ENCODE results near the gene VWA8.
"Not testable (repeated sequence)": the region's sequence is repeated elsewhere in the genome, so short reads cannot be mapped to it uniquely, and the experiment has no call there.

VWA8 gene

DNA sequence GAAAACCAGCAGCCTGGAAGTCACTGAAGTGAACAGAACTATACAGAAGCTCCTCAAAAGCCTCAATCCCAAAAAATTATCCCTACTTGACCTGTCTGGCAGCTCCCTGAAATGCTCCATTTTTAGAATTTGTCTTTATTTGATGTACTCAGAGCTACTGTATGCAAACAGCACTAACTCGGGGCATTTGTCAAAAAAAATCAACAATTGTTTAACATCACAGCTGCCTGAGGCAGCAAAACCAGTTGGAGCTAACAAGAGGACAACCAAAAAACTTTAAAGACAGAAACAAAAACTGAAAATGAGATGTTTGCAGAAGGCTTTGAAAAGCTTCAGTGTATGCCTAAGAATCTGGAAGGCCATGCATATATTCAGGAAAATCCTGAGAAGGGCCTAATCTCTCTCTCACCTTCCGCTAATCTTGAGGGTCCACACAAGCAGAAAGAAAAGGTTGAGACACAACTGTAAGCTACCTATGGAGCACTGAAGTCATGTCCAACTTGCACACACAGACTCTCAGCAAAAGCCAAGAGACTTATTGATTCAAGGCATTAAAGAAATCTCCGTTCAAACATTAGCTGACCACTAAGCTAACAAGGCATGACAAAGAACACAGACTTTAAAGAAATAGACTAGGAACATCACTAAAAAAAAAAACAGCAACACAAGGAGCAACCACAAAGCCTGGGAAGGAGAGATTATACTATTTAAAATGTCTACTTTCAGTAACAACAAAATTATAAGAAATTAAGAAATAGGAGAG lies 16.1 kb downstream of the VWA8 start:
- Mint-ChIP-seq H3K4me3 (no peak overlapping the region), H3K27ac (no peak overlapping the region), H3K4me1 (no peaks in the 10 kb centered on the region), H3K36me3 (peaks cover 46% of the 10 kb centered on the region), H3K9me3 (peaks cover 16% of the 10 kb centered on the region)
- no peak for DNase-seq (ENCODE audit: low spot score in 2 of 2)
- ATAC-seq = no peak

DNA sequence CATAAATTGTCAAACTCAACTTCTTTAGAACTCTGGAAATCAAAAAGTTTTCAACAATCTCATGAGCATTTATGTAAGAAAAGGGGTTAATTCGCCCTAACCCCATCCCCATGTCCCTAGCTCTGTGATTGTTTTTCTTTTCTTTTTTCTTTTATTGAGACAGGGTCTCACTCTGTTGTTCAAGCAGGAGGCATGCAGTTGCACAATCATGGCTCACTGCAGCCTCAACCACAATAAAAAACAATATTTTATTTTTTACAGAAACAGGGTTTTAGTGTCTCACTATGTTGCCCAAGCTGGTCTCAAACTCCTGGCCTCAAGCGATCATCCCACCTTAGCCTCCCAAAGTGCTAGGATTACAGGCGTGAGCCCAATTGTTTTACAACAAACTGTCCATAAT lies 16.7 kb downstream of the VWA8 start:
- peaks cover 16% of the 10 kb centered on the region for H3K9me3 Mint-ChIP-seq

DNA sequence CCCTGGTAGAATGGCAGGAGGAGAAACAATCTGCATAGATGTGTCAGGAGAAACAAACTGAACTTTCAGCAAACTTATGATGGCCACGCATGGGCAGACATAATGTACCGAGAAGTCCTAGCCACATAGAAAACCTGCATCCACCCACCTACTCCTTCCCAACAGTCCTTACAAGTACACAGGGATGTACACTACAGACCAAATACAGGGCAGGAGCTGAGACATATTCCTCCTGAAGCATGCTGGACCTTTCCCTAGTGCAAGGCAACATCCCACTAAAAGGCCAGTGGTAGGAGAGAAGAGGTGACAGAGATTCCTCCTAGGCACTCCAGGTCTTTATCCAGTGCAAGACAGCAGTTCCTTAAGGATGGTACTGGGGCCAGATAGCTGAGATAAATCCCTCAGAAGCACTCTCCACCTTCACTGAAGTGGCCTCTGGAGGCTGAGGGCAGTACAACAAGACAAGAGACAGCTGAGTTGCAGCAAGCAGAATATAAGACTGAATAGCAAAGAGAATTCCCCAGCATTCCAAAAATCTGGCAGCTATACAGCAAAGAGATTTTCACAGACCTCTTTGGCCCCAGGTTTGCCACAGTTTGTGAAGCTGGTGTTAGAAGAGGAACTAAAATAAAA lies 18.3 kb downstream of the VWA8 start:
- H3K36me3 Mint-ChIP-seq = peaks cover 25% of the 10 kb centered on the region
- peaks cover 16% of the 10 kb centered on the region for H3K9me3 Mint-ChIP-seq
- no peak overlapping the region for H3K4me3 Mint-ChIP-seq
- no peak for DNase-seq (ENCODE audit: low spot score in 2 of 2)
- no peaks in the 10 kb centered on the region for H3K4me1 Mint-ChIP-seq
- no peak overlapping the region for H3K27ac Mint-ChIP-seq
- ATAC-seq = no peak

More for the DNA sequence above, 16.7 kb downstream of the VWA8 start:
- Mint-ChIP-seq H3K4me1 (no peaks in the 10 kb centered on the region), H3K36me3 (peaks cover 42% of the 10 kb centered on the region), H3K27ac (no peak overlapping the region), H3K4me3 (no peak overlapping the region)
- DNase-seq (ENCODE audit: low spot score in 2 of 2) = no peak
- no peak for ATAC-seq

DNA sequence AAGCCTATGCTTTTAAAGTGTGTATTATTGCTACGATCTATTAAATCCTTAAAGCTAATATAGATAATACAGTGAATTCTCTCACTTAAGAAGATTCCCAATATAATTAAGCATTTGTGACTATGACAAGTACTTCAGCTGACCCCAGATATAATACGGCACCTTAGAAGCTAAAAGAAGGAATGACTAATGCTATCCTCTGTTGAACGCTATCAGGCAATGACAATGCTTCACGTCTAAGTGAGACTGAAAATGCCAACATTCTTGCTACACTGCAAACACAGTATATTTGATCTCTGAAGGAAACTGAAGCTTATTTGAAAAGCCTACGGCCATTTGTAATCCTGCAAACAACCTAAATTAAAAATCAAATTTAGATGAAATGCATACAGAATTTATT lies 19.7 kb downstream of the VWA8 start:
- Mint-ChIP-seq H3K9me3 (peaks cover 9% of the 10 kb centered on the region), H3K36me3 (peaks cover 15% of the 10 kb centered on the region), H3K4me3 (no peak overlapping the region), H3K4me1 (no peaks in the 10 kb centered on the region), H3K27ac (no peak overlapping the region)
- ATAC-seq (no peak), DNase-seq (ENCODE audit: low spot score in 2 of 2) (no peak)

DNA sequence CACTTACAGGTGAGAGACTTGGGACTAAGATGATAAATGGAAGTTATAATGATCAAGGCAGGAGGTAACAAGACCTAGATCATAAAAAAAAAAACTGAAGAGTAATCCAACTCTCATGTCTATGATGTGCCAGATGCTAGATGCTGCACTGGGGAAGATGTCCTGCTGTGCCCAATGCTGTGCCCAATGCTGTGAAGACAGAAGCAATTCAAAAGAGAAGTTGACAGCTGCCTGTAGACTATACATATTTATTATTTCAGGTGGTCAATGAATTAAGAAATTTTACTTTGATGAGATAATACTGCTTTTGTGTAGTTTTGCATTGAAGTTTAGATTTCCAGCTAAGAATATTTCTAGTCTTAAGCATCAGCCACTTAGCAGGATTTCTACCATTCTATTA lies 21.5 kb downstream of the VWA8 start:
- DNase-seq (ENCODE audit: low spot score in 2 of 2) (no peak), ATAC-seq (no peak)
- H3K4me3 Mint-ChIP-seq = no peak overlapping the region
- H3K27ac Mint-ChIP-seq = no peak overlapping the region
- no peaks in the 10 kb centered on the region for H3K9me3 Mint-ChIP-seq
- H3K4me1 Mint-ChIP-seq = no peaks in the 10 kb centered on the region
- no peaks in the 10 kb centered on the region for H3K36me3 Mint-ChIP-seq

DNA sequence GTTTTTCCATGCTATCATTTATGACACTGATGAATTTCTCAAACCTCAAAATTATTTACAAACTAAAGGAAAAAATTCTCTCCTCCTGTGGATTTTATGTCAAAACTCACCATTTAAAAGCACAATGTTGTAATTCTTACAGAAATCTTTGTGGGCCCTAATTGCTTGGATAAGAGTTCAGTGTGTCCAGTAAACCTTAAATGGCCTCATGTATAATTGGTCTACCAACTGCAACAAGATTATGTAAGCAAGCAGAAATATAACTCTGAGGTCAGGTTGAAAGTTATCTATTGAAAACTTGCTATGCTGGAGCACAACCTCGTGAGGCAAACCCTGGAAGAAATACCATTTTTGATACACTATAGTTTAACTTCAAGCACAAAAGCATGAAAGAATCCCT lies 22.0 kb downstream of the VWA8 start:
- H3K4me1 Mint-ChIP-seq = no peaks in the 10 kb centered on the region
- no peak overlapping the region for H3K4me3 Mint-ChIP-seq
- H3K27ac Mint-ChIP-seq = no peak overlapping the region
- no peaks in the 10 kb centered on the region for H3K9me3 Mint-ChIP-seq
- H3K36me3 Mint-ChIP-seq = no peaks in the 10 kb centered on the region
- no peak for ATAC-seq
- no peak for DNase-seq (ENCODE audit: low spot score in 2 of 2)

DNA sequence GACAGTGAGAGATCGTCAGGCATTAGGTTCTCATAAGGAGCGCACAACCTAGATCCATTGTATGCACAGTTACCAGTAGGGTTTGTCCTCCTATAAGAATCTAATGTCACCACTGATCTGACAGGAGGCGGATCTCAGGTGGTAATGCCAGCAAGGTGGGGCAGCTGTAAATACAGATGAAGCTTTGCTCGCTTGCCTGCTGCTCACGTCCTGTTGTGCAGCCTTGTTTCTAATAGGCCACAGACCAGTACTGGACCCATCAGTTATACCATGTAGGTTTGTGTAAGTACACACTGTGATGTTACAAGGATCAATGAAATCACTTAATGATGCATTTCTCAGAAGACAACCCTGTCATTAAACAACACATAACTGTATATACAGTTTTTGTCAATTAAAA lies 23.5 kb downstream of the VWA8 start:
- Mint-ChIP-seq H3K4me1 (peaks cover 5% of the 10 kb centered on the region), H3K27ac (no peak overlapping the region), H3K4me3 (no peak overlapping the region), H3K36me3 (no peaks in the 10 kb centered on the region), H3K9me3 (no peaks in the 10 kb centered on the region)
- ATAC-seq = no peak
- no peak for DNase-seq (ENCODE audit: low spot score in 2 of 2)

DNA sequence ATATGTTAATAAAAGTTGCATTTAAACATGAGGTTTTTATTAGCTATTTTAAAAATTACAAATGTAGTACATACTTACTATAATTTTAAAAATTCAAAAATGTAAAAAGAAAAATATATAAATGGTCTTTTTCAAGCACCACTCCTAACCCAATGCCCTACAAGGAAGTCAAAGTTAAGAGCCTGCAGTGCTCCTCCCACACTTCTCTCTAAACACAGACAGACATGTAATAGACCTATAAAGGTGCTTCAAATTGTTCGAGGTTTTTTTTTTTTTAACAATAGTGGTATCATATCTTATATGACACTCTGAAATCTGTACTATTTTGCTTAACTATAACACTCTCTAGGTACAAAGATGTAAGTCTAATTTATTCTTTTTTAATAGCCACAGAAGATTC lies 25.4 kb downstream of the VWA8 start:
- no peak overlapping the region for H3K27ac Mint-ChIP-seq
- H3K4me1 Mint-ChIP-seq = peaks cover 5% of the 10 kb centered on the region
- H3K36me3 Mint-ChIP-seq = no peaks in the 10 kb centered on the region
- H3K9me3 Mint-ChIP-seq = no peaks in the 10 kb centered on the region
- no peak overlapping the region for H3K4me3 Mint-ChIP-seq
- DNase-seq (ENCODE audit: low spot score in 2 of 2) (no peak), ATAC-seq (no peak)

DNA sequence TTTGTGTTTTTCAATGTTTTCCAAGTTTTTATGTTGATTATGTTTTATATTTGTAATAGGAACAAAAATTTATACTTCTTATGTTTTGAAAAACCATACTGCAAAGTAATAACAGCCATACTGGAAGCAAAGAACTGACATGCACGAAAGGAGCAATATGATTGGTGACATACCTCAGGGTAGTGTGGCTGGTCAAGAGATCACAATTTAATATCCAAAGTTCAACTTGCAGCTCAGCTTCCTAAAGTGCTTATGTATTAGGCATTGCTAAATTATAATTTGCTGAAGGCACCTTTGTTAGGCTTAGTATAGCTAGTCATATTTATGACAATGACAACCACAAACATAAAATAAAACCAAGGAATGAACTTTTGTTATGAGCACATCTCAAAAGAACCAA lies 25.9 kb downstream of the VWA8 start:
- Mint-ChIP-seq H3K27ac (no peak overlapping the region), H3K4me1 (peaks cover 5% of the 10 kb centered on the region), H3K9me3 (no peaks in the 10 kb centered on the region), H3K4me3 (no peak overlapping the region), H3K36me3 (no peaks in the 10 kb centered on the region)
- DNase-seq (ENCODE audit: low spot score in 2 of 2) = no peak
- no peak for ATAC-seq

DNA sequence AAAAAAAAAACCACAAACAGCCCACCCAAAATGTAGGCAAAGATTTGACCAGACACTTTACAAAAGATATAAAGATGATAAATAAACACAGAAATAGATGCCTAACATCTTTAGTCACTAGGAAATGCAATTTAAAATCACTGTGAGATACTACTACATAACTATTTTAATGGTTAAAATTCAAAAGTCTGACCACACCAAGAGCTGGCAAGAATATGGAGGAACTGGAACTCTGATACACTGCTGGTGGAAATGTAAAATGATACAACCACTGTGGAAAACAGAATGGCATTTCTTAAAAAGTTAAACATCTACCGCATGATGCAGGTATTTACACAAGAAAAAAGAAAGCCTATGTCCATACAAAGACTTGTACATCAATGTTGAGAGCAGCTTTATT lies 26.8 kb downstream of the VWA8 start:
- H3K27ac Mint-ChIP-seq = no peak overlapping the region
- H3K4me1 Mint-ChIP-seq = peaks cover 5% of the 10 kb centered on the region
- H3K36me3 Mint-ChIP-seq = no peaks in the 10 kb centered on the region
- no peak overlapping the region for H3K4me3 Mint-ChIP-seq
- H3K9me3 Mint-ChIP-seq = no peaks in the 10 kb centered on the region
- DNase-seq (ENCODE audit: low spot score in 2 of 2) (no peak), ATAC-seq (no peak)

DNA sequence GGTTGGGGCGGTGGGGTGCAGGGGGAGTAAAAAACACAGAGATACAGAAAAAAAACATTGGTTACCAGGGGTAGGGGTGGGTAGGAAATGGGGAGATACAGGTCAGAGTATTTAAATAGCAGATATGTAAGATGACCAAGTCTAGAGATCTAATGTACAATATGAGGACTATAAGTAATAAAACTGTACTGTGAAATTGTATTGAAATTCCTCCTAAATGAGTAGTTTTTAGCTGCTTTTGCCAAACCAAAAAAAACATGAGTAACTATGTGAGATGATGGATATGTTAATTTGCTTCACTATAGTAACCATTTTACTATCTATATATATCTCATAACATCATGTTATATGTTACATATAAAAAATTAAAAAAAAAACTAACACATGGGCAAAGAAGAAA lies 29.6 kb downstream of the VWA8 start:
- Mint-ChIP-seq H3K4me3 (no peak overlapping the region), H3K4me1 (peaks cover 14% of the 10 kb centered on the region), H3K27ac (peak overlapping the region; percentile 40), H3K36me3 (no peaks in the 10 kb centered on the region), H3K9me3 (peaks cover 5% of the 10 kb centered on the region)
- peak; percentile 51 for ATAC-seq
- no peak for DNase-seq (ENCODE audit: low spot score in 2 of 2)

DNA sequence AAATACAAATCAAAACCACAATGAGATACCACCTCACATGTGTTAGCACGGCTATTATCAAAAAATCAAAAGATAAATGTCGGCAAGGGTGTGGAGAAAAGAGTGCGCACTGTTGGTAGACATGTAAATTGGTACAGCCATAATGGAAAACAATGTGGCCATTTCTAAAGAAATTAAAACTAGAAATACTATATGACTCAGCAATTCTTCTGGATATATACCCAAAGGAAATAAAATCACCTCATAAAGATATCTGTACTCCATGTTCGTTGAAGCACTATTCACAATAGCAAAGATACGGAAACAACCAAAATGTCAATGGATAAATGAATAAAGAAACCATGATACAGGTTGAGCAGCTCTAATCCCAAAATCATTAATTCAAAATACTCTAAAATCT lies 30.8 kb downstream of the VWA8 start:
- ATAC-seq (no peak), DNase-seq (ENCODE audit: low spot score in 2 of 2) (no peak)
- Mint-ChIP-seq H3K4me3 (no peak overlapping the region), H3K27ac (no peak overlapping the region), H3K9me3 (peaks cover 9% of the 10 kb centered on the region), H3K36me3 (no peaks in the 10 kb centered on the region), H3K4me1 (peaks cover 14% of the 10 kb centered on the region)

DNA sequence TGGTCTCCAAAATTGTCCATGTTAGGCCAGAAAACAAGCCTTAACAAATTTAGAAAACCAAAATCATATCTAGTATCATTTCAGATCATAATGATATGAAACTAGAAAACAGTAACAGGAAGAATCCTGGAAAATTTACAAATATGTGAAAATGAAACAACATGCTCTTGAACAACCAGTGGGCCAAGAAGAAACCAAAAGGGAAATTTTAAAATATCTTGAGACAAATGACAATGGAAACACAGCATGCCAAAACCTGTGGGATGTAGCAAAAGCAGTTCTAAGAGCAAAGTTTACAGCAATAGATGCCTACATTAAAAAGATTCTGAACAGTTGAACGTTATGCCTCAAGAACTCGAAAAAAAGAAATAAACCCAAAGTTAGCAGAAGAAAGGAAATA lies 32.6 kb downstream of the VWA8 start:
- H3K9me3 Mint-ChIP-seq = peaks cover 17% of the 10 kb centered on the region
- DNase-seq (ENCODE audit: low spot score in 2 of 2) = no peak
- peaks cover 21% of the 10 kb centered on the region for H3K4me1 Mint-ChIP-seq
- H3K4me3 Mint-ChIP-seq = peak overlapping the region; percentile 54
- no peaks in the 10 kb centered on the region for H3K36me3 Mint-ChIP-seq
- H3K27ac Mint-ChIP-seq = peak overlapping the region; percentile 32
- no peak for ATAC-seq

DNA sequence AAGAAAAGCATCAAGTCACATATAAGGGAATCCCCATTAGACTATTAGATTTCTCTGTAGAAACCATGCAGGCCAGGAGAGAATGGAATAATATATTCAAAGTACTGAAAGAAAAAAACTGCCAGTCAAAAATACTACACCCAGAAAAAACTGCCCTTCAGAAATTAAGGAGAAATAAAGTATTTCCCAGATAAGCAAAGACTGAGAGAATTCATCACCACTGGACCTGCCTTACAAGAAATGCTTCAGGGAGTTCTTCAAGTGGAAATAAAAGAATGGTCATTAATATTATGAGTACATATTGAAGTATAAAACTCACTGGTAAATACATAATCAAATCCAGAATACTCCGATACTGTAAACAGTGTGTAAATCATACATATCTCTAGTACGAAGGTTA lies 35.9 kb downstream of the VWA8 start:
- Mint-ChIP-seq H3K4me1 (peaks cover 25% of the 10 kb centered on the region), H3K36me3 (no peaks in the 10 kb centered on the region), H3K4me3 (no peak overlapping the region), H3K9me3 (peaks cover 17% of the 10 kb centered on the region), H3K27ac (peak overlapping the region; percentile 30)
- ATAC-seq (no peak), DNase-seq (ENCODE audit: low spot score in 2 of 2) (no peak)

DNA sequence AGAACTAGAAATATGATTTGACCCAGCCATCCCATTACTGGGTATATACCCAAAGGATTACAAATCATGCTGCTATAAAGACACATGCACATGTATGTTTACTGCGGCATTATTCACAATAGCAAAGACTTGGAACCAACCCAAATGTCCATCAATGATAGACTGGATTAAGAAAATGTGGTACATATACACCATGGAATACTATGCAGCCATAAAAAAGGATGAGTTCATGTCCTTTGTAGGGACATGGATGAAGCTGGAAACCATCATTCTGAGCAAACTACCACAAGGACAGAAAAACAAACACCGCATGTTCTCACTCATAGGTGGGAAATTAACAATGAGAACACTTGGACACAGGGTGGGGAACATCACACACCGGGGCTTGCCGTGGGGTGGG lies 38.0 kb downstream of the VWA8 start:
- H3K4me3 Mint-ChIP-seq; H3K36me3 Mint-ChIP-seq; H3K27ac Mint-ChIP-seq; DNase-seq (ENCODE audit: low spot score in 2 of 2); ATAC-seq: not testable (repeated sequence)
- peaks cover 30% of the 10 kb centered on the region for H3K4me1 Mint-ChIP-seq
- peaks cover 17% of the 10 kb centered on the region for H3K9me3 Mint-ChIP-seq

DNA sequence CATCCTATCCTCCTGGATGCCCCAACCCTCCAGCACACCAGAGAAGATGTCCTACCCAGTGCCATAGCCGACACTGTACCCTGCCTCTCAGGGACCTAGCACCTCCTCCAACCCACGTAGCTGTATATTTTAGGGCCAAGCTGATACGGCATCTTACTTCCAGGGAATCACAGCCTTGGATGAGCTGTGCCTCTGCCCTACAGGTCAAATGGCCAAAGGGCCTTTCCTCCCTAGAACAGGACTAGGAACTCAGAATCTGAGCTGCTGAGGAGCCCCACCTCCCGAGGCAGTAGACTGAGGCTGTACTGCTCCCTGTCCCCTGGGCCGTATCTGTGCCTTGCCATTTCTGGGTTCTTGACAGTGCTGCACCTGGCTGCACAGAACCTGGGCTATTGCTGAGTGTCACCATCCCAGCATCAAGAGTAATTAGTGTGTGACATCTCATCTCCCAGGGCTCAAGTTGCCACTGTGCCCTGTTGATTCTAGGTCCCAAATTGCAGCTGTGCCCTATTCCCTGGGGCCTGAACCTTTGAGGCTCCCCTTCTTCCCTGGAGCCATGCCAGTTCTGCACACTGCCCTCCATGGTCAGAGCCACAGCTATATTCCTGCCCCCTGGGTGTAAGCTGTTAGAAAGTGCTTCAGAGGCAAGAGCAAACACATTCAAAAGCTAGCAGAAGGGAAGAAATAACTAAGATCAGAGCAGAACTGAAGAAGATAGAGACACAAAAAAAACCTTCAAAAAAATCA lies 41.0 kb downstream of the VWA8 start:
- Mint-ChIP-seq H3K36me3 (no peaks in the 10 kb centered on the region), H3K27ac (no peak overlapping the region), H3K4me3 (no peak overlapping the region), H3K9me3 (peaks cover 8% of the 10 kb centered on the region), H3K4me1 (peaks cover 54% of the 10 kb centered on the region)
- ATAC-seq (no peak), DNase-seq (ENCODE audit: low spot score in 2 of 2) (no peak)
